Left kidney (tissue), 2 donors: Measurements from ENCODE around the gene RELN. TPM values are rescaled to one million over a fixed set of nuclear protein-coding genes. Genes with fewer than 3 reads are reported as not detected.
"Not testable (repeated sequence)": the region's sequence is repeated elsewhere in the genome, so short reads cannot be mapped to it uniquely, and the experiment has no call there.

Source experiments
- DNase-seq: peaks from one replicate; pipeline ENCODE4 v3.0.0-alpha.2; 2013
- polyA plus RNA-seq: library from polyadenylated mRNA; unstranded; fragments of 120-200 nt; gene quantifications from one replicate; pipeline ENCODE4 v1.2.1, GENCODE V29; 2013; ENCODE audit not compliant: insufficient read length

Gene RELN
- polyA plus RNA-seq, 1 donor, result 21.8 TPM

DNA sequence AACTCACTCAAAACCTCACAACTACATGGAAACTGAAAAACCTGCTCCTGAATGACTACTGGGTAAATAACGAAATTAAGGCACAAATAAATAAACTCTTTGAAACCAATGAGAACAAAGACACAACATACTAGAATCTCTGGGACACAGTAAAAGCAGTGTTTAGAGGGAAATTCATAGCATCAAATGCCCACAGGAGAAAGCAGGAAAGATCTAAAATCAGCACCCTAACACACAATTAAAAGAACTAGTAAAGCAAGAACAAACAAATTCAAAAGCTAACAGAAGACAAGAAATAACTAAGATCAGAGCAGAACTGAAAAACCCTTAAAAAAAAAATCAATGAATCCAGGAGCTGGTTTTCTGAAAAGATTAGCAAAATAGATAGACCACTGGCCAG is 202.4 kb downstream of the RELN start:
- DNase-seq, result not testable (repeated sequence)

- no peak for DNase-seq
Measured at GRCh38 chr7:103784646-103785286, 204.7 kb downstream of the RELN start.

DNA sequence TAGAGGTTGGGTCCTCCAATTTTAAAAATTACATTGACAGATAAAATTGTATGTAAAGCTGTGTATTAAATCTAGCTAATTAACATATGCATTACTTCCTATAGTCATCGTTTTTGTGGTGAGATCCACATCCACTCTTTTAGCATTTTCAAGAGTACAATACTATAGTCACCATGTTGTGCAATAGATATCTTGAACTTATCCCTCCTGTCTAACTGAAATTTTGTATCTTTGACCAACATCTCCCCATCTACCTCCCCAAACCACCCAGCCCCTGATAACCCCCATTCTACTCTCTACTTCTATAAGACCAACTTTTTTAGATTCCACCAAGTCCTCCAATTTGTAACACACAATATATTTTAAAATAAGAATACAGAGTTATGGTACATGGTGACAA is 208.0 kb downstream of the RELN start:
- no peak for DNase-seq

- not testable (repeated sequence) for DNase-seq
Measured at GRCh38 chr7:103780561-103780960, 208.9 kb downstream of the RELN start.

DNA sequence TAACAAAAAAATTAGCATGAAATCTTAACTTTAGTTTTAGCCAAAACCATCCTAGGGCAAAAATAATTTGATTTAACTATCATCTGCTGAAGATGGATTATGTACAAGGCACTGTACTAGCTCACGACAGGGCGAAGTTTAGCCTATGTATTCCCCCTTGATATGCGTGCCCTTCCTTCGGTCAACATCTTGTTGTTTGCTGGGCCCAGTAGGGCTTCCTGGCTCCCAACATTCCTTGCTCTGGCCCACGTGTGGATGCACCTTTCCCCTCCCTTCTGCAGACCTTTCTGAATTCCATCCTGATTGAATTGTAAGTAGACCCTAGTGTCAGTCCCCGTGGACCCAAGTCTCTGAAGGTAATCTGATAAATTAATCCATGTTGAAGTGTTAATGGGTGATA is 212.0 kb downstream of the RELN start:
- no peak for DNase-seq

DNA sequence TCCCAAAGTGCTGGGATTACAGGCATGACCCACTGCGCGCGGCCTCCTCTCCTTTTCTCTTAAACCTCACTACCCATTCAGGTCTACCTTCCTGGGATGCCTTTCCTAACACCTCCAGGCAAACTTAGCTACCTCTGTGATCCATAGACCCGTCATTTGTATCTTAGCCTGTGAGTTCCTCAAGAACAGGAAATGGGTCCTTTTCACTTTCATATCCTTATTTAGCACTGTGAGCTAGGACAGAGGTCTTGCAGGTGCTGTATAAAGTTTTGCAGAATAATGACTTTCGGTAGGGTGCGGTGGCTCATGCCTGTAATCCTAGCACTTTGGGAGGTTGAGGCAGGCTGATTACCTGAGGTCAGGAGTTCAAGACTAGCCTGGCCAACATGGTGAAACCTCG is 215.7 kb downstream of the RELN start:
- no peak for DNase-seq

DNA sequence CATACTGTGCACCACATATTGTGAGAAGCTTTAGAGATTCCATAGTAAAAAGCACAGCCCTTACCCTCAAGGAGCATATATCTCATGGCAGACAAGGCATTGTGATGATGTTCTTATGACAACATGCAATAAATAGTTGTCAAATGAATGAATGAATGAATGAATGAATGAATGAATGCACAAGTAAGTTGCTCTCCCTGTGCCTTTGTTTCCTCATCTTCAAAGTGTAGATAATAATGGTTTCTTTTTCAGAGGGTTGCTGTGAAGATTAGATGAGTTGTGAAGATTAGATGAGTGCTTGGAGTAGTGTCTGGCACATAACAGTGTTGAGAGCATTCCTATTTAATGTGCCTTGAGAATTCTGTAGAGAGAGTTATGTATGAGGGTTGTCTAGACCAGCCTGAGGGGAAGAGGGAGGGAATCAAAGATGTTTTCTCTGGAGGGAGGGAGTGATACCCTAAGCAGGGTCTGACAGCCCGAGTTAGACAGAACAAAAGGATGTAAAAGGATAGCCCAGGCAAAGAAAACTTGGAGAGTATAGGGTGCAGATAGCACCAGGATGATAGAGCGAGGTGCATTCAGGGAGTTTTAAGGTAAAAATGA is 217.2 kb downstream of the RELN start:
- DNase-seq, result no peak

DNA sequence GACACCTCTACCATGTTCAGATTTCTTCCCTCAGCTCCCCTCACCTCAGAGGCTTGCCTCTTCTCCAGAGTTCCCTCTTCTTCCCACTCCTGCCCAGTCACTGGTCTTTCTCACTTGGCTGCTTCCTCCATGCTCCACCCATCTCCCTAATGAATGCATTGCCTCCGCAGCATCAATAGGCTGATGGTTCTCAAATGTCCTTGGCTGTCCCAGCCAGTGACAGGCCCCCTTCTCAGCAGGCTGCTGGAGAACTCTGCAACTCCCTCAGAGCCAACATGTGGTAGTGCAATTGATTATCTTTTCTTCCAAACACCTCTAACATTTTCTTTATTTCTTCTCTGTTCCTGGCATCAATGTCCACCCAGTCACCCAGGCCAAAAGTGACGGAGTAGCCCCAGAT is 218.2 kb downstream of the RELN start:
- DNase-seq, result no peak

DNA sequence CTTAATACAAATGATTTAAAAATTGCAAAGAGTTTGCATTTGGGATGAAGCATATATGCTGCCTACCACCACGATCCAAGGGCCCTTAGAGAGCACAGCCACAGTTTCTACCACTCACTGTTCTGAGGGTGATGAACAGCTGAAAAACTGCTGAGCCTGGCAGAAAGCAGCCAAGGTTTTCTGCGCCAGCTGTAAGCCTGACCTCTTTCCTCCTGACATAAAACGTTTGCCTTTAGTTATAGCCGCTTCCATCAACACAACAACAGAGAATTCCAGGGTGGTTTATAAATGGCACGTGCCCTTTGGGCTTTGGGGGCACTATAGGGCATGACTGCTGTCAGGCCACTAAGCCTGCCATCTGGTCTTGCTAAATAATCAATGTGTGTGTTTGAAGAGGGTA is 222.8 kb downstream of the RELN start:
- no peak for DNase-seq

- DNase-seq, result no peak
Measured at GRCh38 chr7:103765901-103766300, 223.6 kb downstream of the RELN start.

- no peak for DNase-seq
Measured at GRCh38 chr7:103764901-103765300, 224.6 kb downstream of the RELN start.

DNA sequence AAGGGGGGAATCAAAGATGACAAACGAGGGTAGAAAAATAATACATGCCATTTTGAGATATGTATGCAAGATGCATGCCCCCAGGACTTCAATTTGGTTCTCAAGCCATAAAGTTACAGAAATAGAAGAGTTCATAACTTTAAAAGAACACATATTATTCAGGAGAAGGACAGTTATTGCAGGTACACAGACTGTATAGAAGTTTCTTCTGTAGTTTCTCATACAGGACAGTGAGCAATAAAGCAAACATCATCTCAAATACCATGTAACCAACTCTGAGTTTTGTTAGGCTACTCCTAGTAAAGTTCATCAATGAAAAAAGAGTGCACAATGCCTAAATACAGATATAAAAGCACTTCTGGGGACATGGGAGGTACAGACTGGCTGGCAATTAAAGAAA is 226.6 kb downstream of the RELN start:
- DNase-seq, result no peak

GRCh38 chr7:103762065-103762760 is 227.2 kb downstream of the RELN start:
- no peak for DNase-seq

DNA sequence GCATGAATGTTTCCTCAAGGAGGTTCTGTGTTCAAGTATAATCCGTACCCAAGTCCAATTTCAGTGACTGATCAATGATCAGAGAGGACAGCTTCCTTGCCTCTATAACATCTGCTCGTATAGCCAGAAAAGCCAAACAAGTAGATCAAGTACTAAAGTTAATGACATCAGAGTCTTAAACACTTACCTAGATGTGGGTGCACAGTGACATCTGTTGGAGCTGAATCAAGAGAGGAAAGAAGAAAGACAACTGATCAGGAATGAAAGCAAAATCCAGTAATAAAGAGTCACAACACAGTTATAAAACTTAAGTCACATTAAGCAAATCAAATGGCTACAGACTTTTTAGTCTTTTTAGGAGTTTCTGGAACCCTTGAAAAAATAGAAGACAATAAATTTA is 236.5 kb downstream of the RELN start:
- DNase-seq, result no peak

DNA sequence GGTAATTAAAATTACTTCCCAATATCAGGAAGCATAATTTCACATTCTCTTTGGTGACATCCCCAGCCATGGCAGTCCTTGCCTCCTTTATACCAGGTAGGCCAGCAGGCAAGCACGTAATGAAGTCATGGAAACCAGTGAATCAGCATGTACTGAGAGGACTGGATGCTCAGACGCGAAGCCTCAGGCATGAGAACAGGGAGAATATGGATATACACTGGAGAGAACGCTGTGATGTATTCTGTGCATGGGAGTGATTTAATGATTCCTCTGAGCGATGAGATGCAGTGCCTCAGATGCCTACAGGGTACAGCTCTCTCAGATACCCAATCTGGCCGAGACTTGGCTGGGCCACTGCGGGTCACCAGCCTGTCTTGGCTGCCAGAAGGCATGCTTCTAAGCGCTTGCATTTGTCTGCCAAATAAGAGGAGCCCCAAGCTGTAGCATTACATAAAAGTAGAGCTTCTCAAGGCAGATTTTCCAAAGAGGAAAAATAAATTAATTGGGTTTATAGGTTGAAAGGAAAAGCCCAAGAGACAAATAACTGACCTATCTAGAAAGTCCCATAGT is 238.1 kb downstream of the RELN start:
- no peak for DNase-seq

DNA sequence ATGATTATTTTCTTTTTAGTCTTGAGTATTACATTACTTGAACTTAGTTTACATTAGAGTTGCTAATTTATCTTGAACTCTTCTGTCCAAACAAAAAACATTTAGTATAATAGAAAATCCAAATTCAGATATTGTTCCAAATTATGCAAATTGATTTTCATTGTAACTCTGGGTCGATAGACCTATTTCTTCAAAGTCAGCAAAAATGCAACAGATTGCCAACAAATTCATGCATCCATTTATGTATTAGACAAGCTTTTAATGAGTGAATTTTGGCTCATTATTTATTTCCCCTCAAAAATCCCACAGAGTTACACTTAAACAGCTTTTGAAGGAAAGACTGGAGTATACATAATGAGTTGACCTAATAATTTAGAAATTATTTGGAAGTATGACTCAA is 240.8 kb downstream of the RELN start:
- DNase-seq, result no peak

- DNase-seq, result no peak
Measured at GRCh38 chr7:103735377-103735776, 254.1 kb downstream of the RELN start.

DNA sequence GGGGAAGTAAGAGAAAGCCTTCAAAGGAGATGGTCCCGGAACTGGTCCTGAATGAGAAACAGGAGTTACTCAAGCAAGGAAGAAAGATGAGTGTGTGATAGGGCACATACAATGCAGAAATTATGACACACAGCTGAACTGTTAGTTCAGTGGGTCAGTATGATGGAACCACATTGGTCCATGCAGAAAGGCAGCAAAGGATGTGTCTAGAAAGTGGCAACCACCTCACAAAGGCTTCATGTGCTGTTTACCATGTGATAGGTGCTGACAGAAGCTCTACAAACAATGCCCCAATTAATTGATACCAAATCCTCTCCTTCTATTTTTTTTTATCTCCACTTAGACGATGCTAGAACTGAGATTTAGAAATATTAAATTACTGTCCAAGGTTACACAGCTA is 258.3 kb downstream of the RELN start:
- no peak for DNase-seq

- DNase-seq, result no peak
Measured at GRCh38 chr7:103729026-103729425, 260.4 kb downstream of the RELN start.

- no peak for DNase-seq
Measured at GRCh38 chr7:103727982-103728610, 261.4 kb downstream of the RELN start.

DNA sequence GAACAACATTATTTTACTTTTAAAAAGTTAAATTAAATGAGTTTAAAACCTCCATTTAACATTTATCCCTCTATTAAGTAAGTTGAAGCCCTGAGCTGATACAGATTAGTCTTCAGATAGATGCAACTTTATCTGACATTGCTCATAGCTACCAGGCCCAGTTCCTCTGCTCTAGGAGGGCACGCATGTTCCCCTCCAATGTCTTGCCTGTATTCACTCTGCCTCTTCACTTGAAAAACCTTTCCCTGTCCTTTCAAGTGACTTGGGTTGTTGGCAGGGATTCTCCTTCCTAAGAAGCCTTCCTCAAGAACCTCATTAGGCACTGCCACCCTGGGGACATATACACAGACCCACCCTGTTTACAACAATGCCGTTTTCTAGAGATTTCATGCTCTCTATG is 270.4 kb downstream of the RELN start:
- DNase-seq, result no peak

DNA sequence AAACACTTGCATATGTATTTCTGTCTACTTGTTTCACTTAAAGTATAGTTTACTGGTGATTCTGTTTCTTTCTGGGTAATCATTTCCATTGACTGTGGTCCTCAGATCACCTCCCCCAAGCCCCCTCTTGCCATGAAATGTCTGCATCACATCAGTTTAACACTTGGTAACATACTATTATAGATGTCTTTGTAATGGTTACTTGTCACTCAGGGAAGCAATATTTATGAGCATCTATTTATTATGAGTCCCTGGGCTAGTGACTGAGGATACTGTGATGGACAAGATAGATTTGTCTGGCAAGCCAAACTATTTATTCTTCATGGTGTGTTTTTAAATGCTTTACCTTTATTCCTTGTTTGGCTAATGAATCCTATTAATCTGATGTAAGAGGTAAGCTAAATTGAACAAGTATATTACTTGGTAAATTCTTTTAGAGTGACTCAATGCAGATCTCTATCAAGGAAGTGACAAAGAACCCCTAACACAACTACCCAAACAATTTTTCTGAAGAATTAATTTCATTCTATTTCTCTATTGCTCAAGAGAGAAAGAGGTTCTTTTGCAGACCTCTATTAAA is 270.9 kb downstream of the RELN start:
- DNase-seq, result no peak

GRCh38 chr7:103717574-103717973 is 271.9 kb downstream of the RELN start:
- DNase-seq, result no peak
